HEK293 (cell line): Measurements from ENCODE around the gene RAB3C.

ENCODE experiments used
- CTCF ChIA-PET: fragments of 350-600 bp; formaldehyde crosslinking; extraction: SDS; loops from one replicate; lab custom pipeline; 2021; ENCODE audit warnings: antibody characterized with exemption; lab: Yijun Ruan, JAX
- POLR2A ChIA-PET: fragments of 300-600 bp; formaldehyde crosslinking; extraction: SDS; loops from one replicate; lab custom pipeline; 2020; ENCODE audit warnings: antibody characterized with exemption, inconsistent platforms; lab: Yijun Ruan, JAX
- H3K27ac ChIP-seq: fragments of 200-500 bp; sonication (Bioruptor generic); 2 replicates; pipeline ENCODE4 v1.5.1; 2014; ENCODE audit warnings: low read depth, low read length, control low read depth, inconsistent platforms; ENCODE audit errors: extremely low read depth
- H3K36me3 ChIP-seq, 2 experiments: fragments of 200-500 bp in 1 of 2; sonication (Bioruptor generic) in 1 of 2; 1 replicate in 1 of 2; 2 replicates in 1 of 2; pipeline ENCODE4 v1.5.1; 2014 to 2017; ENCODE audit warnings: inconsistent platforms in 2 of 2, low read length in 2 of 2; ENCODE audit not compliant: control insufficient read depth in 2 of 2, insufficient read depth in 1 of 2
- H3K4me1 ChIP-seq: fragments of 200-500 bp; sonication (Bioruptor generic); 2 replicates; pipeline ENCODE4 v1.5.1; 2014; ENCODE audit warnings: mild to moderate bottlenecking, low read length, inconsistent platforms; ENCODE audit not compliant: control insufficient read depth, insufficient read depth
- H3K4me3 ChIP-seq: 2 replicates; pipeline ENCODE4 v1.5.1; 2011; ENCODE audit warnings: low read depth, mild to moderate bottlenecking, control low read depth, low read length, moderate library complexity
- H3K9me3 ChIP-seq: fragments of 200-500 bp; sonication (Bioruptor generic); 2 replicates; pipeline ENCODE4 v1.5.1; 2014; ENCODE audit warnings: low read depth, low read length, inconsistent platforms; ENCODE audit not compliant: control insufficient read depth, insufficient read depth
- EGR2 ChIP-seq: fragments of 450-650 bp; formaldehyde crosslinking; IDR thresholded peaks from 2 replicates; pipeline ENCODE4 v1.5.1; 2016; ENCODE audit warnings: low read depth, missing biosample characterization, missing genetic modification characterization
- GLI4 ChIP-seq: fragments of 450-650 bp; formaldehyde crosslinking; IDR thresholded peaks from 2 replicates; pipeline ENCODE4 v1.5.1; 2016; ENCODE audit warnings: missing biosample characterization, missing genetic modification characterization
- HOXA7 ChIP-seq: sonication (generic); formaldehyde crosslinking; IDR thresholded peaks from 2 replicates; pipeline ENCODE4 v1.8.1; 2022; ENCODE audit warnings: missing genetic modification reagents, borderline replicate concordance
- INSM2 ChIP-seq: fragments of 450-650 bp; formaldehyde crosslinking; IDR thresholded peaks from 2 replicates; pipeline ENCODE4 v1.5.1; 2016; ENCODE audit warnings: missing biosample characterization, missing genetic modification characterization
- MYNN ChIP-seq: fragments of 450-650 bp; formaldehyde crosslinking; IDR thresholded peaks from 2 replicates; pipeline ENCODE4 v1.5.1; 2016; ENCODE audit warnings: missing biosample characterization, missing genetic modification characterization, borderline replicate concordance
- PRDM10 ChIP-seq: fragments of 450-650 bp; formaldehyde crosslinking; IDR thresholded peaks from 2 replicates; pipeline ENCODE4 v1.5.1; 2016; ENCODE audit warnings: missing biosample characterization, missing genetic modification characterization
- SCRT1 ChIP-seq: fragments of 450-650 bp; formaldehyde crosslinking; IDR thresholded peaks from 2 replicates; pipeline ENCODE4 v1.5.1; 2016; ENCODE audit warnings: missing biosample characterization, missing genetic modification characterization, borderline replicate concordance
- TCF7L2 ChIP-seq: IDR thresholded peaks from 2 replicates; pipeline ENCODE4 v1.6.1; 2011; ENCODE audit warnings: low read depth, mild to moderate bottlenecking, inconsistent platforms, low read length, moderate library complexity, borderline replicate concordance
- TRIM28 ChIP-seq: IDR thresholded peaks from 2 replicates; pipeline ENCODE4 v1.6.1; 2011; ENCODE audit warnings: low read length, control low read depth, borderline replicate concordance
- ZNF19 ChIP-seq: fragments of 450-650 bp; formaldehyde crosslinking; IDR thresholded peaks from 2 replicates; pipeline ENCODE4; 2016; ENCODE audit warnings: missing biosample characterization, missing genetic modification characterization, low read depth
- ZNF24 ChIP-seq: fragments of 450-650 bp; formaldehyde crosslinking; IDR thresholded peaks from 2 replicates; pipeline ENCODE4 v1.5.1; 2016; ENCODE audit warnings: missing biosample characterization, missing genetic modification characterization
- ZNF404 ChIP-seq: fragments of 450-650 bp; formaldehyde crosslinking; IDR thresholded peaks from 2 replicates; pipeline ENCODE4 v1.5.1; 2017; ENCODE audit warnings: missing biosample characterization, missing genetic modification characterization
- ZNF530 ChIP-seq: fragments of 450-650 bp; formaldehyde crosslinking; IDR thresholded peaks from 2 replicates; pipeline ENCODE4 v1.5.1; 2016; ENCODE audit warnings: low read depth, missing biosample characterization, missing genetic modification characterization
- ZNF677 ChIP-seq: fragments of 450-650 bp; IDR thresholded peaks from 2 replicates; pipeline ENCODE4 v1.5.0; 2018; ENCODE audit warnings: missing biosample characterization, mild to moderate bottlenecking, missing genetic modification characterization, moderate library complexity
- TF ChIP-seq, protein P1 (sequence below): fragments of 450-650 bp; formaldehyde crosslinking; IDR thresholded peaks from 2 replicates; pipeline ENCODE4 v1.5.1; 2017; ENCODE audit warnings: missing biosample characterization, missing genetic modification characterization
- TF ChIP-seq, protein P2 (sequence below): fragments of 450-650 bp; formaldehyde crosslinking; IDR thresholded peaks from 2 replicates; pipeline ENCODE4 v1.5.1; 2016; ENCODE audit warnings: missing biosample characterization, missing genetic modification characterization
- TF ChIP-seq, protein P3 (sequence below): fragments of 450-650 bp; formaldehyde crosslinking; IDR thresholded peaks from 2 replicates; pipeline ENCODE4 v1.5.1; 2017; ENCODE audit warnings: missing biosample characterization, missing genetic modification characterization
- TF ChIP-seq, protein P4 (sequence below): fragments of 450-650 bp; formaldehyde crosslinking; IDR thresholded peaks from 2 replicates; pipeline ENCODE4 v1.5.1; 2016; ENCODE audit warnings: missing biosample characterization, missing genetic modification characterization
- TF ChIP-seq, protein P5 (sequence below): fragments of 450-650 bp; formaldehyde crosslinking; IDR thresholded peaks from 2 replicates; pipeline ENCODE4 v1.5.1; 2016; ENCODE audit warnings: missing biosample characterization, missing genetic modification characterization, borderline replicate concordance

RAB3C gene

GRCh38 chr5:58844395-58844794 lies 261.5 kb downstream of the RAB3C start (continued):
- TF ChIP-seq, protein P1, sequence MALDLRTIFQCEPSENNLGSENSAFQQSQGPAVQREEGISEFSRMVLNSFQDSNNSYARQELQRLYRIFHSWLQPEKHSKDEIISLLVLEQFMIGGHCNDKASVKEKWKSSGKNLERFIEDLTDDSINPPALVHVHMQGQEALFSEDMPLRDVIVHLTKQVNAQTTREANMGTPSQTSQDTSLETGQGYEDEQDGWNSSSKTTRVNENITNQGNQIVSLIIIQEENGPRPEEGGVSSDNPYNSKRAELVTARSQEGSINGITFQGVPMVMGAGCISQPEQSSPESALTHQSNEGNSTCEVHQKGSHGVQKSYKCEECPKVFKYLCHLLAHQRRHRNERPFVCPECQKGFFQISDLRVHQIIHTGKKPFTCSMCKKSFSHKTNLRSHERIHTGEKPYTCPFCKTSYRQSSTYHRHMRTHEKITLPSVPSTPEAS (tag by site-specific recombination), result no peak
- TF ChIP-seq, protein P2, sequence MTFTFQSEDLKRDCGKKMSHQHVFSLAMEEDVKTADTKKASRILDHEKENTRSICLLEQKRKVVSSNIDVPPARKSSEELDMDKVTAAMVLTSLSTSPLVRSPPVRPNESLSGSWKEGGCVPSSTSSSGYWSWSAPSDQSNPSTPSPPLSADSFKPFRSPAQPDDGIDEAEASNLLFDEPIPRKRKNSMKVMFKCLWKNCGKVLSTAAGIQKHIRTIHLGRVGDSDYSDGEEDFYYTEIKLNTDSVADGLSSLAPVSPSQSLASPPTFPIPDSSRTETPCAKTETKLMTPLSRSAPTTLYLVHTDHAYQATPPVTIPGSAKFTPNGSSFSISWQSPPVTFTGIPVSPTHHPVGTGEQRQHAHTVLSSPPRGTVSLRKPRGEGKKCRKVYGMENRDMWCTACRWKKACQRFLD (tag by site-specific recombination), result no peak
- TF ChIP-seq PRDM10, result no peak
- TF ChIP-seq EGR2, result no peak
- TF ChIP-seq, protein P3, sequence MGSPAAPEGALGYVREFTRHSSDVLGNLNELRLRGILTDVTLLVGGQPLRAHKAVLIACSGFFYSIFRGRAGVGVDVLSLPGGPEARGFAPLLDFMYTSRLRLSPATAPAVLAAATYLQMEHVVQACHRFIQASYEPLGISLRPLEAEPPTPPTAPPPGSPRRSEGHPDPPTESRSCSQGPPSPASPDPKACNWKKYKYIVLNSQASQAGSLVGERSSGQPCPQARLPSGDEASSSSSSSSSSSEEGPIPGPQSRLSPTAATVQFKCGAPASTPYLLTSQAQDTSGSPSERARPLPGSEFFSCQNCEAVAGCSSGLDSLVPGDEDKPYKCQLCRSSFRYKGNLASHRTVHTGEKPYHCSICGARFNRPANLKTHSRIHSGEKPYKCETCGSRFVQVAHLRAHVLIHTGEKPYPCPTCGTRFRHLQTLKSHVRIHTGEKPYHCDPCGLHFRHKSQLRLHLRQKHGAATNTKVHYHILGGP (tag by site-specific recombination), result no peak
- TF ChIP-seq TCF7L2, result no peak
- TF ChIP-seq HOXA7, result no peak
- no peak for TF ChIP-seq TRIM28

GRCh38 chr5:58847041-58847440 lies 264.2 kb downstream of the RAB3C start:
- ChIA-PET CTCF (interaction anchor here (0.5 to 9.1 kb wide), 2 partner anchors 71 to 348 kb away, joined by 3 to 118 read pairs; no protein-coding TSS in a partner anchor), POLR2A (no interaction called here)
- Histone ChIP-seq H3K4me1 (peaks cover 2% of the 10 kb centered on the region; the same call in 1 of the 2 replicates), H3K4me3 (no peak overlapping the region), H3K27ac (no peak overlapping the region), H3K36me3 (no peaks in the 10 kb centered on the region), H3K9me3 (no peaks in the 10 kb centered on the region)
- TF ChIP-seq, protein P4, sequence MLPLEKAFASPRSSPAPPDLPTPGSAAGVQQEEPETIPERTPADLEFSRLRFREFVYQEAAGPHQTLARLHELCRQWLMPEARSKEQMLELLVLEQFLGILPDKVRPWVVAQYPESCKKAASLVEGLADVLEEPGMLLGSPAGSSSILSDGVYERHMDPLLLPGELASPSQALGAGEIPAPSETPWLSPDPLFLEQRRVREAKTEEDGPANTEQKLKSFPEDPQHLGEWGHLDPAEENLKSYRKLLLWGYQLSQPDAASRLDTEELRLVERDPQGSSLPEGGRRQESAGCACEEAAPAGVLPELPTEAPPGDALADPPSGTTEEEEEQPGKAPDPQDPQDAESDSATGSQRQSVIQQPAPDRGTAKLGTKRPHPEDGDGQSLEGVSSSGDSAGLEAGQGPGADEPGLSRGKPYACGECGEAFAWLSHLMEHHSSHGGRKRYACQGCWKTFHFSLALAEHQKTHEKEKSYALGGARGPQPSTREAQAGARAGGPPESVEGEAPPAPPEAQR (tag by site-specific recombination), result no peak
- TF ChIP-seq GLI4 (tag by site-specific recombination) (no peak), INSM2 (tag by site-specific recombination) (no peak), ZNF24 (tag by site-specific recombination) (no peak), ZNF677 (tag by site-specific recombination) (no peak), MYNN (tag by site-specific recombination) (no peak), SCRT1 (tag by site-specific recombination) (no peak), ZNF404 (no peak), ZNF19 (tag by site-specific recombination) (no peak), ZNF530 (tag by site-specific recombination) (no peak)
- TF ChIP-seq, protein P5, sequence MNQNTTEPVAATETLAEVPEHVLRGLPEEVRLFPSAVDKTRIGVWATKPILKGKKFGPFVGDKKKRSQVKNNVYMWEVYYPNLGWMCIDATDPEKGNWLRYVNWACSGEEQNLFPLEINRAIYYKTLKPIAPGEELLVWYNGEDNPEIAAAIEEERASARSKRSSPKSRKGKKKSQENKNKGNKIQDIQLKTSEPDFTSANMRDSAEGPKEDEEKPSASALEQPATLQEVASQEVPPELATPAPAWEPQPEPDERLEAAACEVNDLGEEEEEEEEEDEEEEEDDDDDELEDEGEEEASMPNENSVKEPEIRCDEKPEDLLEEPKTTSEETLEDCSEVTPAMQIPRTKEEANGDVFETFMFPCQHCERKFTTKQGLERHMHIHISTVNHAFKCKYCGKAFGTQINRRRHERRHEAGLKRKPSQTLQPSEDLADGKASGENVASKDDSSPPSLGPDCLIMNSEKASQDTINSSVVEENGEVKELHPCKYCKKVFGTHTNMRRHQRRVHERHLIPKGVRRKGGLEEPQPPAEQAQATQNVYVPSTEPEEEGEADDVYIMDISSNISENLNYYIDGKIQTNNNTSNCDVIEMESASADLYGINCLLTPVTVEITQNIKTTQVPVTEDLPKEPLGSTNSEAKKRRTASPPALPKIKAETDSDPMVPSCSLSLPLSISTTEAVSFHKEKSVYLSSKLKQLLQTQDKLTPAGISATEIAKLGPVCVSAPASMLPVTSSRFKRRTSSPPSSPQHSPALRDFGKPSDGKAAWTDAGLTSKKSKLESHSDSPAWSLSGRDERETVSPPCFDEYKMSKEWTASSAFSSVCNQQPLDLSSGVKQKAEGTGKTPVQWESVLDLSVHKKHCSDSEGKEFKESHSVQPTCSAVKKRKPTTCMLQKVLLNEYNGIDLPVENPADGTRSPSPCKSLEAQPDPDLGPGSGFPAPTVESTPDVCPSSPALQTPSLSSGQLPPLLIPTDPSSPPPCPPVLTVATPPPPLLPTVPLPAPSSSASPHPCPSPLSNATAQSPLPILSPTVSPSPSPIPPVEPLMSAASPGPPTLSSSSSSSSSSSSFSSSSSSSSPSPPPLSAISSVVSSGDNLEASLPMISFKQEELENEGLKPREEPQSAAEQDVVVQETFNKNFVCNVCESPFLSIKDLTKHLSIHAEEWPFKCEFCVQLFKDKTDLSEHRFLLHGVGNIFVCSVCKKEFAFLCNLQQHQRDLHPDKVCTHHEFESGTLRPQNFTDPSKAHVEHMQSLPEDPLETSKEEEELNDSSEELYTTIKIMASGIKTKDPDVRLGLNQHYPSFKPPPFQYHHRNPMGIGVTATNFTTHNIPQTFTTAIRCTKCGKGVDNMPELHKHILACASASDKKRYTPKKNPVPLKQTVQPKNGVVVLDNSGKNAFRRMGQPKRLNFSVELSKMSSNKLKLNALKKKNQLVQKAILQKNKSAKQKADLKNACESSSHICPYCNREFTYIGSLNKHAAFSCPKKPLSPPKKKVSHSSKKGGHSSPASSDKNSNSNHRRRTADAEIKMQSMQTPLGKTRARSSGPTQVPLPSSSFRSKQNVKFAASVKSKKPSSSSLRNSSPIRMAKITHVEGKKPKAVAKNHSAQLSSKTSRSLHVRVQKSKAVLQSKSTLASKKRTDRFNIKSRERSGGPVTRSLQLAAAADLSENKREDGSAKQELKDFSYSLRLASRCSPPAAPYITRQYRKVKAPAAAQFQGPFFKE, result no peak
- TF ChIP-seq, protein P2 (tag by site-specific recombination), result no peak
